Measurements from ENCODE around the gene RGS7.
"Not testable (repeated sequence)": the region's sequence is repeated elsewhere in the genome, so short reads cannot be mapped to it uniquely, and the experiment has no call there.

Gene RGS7

DNA sequence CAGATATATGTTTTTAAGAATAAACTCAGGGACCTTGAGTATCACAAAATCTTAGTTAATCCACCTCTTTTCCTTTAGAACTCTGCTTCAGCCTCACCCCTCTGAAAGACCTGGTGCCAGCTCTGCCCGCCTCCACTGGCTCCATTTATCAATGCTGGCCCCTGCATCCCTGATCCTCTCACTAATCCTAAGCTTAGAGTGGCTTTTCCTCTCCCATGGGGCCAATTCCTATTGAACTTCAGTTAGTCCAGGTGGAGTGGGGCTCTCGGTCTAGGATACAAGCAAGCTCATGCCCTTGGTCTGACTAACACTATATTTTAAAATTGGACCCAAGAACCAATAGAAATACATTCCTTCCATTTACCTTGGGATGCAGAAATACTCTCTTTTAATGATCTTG lies 87.0 kb downstream of the RGS7 start:
- DNase-seq: no peak

DNA sequence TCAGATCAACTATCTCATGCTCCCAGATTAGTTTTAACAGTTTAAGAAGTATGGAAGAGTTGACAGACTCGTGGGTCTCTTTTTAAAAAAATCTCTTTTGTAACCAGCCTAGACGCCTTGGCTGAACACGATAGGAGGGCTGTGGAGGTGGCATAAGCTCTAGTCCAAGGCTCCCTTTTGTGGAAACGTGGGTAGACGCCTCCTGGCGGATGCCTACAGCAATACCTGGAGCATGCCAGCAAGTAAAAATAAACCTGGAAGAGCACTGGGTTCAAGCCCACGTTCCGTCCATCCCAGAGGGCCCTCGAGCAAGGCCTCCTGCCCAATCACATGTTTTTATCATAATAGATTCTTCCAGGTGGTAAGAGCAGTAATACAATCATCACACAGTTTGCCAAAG lies 87.9 kb downstream of the RGS7 start:
- no peak for DNase-seq

DNA sequence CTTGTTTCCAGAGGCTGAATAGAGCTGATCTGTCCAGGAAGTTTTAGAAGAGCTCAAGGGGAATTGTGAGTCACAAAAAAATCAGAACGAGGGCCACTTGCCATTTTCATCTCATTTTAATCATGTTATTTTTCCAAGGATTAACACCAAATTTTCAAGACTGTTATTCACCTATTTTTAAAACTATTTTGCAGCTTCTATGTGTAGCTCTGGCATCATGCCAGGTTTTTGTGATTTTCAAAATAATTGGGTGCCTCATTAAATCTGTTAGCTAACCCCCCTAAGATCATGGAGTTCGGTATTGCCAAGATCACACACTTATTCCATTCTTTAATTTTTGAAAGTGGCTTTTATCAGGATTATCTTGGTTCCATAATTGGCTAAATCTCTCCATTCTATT lies 90.9 kb downstream of the RGS7 start:
- no peak for DNase-seq

DNA sequence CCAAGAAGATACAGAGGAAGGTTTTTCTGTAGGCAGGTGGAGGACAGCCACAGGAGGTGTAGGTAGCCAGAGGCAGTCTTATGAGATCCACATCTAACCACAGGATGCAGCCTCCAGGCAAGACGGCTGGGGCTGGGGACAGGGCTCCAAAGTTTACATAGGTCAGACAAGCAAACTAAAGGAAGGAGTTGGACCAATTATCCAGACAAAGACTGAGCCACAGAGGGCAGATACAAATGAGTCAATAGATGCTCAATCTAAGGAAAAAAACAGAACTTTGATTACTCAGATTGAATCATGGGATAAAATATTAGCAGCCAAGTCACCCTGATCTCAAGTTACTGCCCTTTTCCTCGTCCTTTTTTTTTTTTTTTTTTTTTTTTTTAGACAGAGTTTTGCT lies 91.6 kb downstream of the RGS7 start:
- DNase-seq: no peak

DNA sequence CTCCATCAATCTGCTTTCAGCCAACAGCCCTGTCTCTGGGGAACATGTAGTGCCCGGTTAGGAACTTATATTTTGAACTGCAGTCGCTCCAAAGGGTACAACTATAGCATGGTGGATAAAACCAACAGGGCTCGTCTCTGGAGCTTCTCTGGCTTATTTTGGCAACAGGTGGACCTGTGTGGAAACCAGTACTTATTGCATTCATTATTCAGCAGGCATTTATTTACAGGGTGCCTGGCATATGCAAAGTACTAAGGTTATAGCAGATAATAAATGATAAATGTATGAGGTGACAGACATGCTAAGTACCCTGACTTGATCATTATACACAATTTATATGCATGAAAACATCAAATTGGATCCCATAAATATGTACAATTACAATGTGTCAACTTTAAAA lies 93.7 kb downstream of the RGS7 start:
- no peak for DNase-seq

DNA sequence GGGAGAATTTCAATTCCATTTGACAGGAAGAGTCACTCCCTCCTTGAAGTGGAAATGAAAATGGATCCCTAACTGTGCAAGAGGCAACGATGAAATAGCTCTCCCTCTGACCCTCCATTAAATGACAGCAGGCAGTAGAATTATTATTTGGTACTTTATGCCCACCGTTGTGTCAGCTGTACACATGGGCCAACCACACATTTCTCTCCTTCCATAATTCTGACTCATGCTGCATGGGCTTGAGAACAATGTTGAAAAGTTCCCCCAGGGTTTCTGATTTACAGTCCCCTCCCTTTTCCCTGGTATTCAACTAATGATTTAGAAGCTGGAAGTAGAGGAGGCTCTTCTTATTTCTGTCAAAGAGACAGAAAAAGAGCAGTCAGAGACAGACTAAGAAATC lies 103.5 kb downstream of the RGS7 start:
- no peak for DNase-seq

DNA sequence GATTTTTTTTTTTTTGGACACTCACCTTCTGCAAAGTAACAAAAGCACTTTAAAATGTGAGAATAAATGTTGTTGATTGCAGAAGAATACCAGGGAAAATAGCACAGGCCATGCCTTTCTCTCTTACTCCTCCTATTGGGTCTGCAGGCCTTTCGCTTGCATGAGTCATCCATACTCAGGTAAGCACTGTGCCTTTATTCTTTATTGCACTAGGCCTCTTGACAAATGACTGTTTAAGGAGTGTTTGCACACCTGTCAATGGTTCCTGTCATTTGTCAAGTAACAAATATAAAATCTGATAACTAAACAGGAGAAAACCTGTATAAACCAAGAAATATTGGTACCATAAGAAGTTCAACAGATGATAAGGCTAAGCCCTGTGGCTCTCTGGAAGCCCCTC lies 106.5 kb downstream of the RGS7 start:
- DNase-seq: no peak

DNA sequence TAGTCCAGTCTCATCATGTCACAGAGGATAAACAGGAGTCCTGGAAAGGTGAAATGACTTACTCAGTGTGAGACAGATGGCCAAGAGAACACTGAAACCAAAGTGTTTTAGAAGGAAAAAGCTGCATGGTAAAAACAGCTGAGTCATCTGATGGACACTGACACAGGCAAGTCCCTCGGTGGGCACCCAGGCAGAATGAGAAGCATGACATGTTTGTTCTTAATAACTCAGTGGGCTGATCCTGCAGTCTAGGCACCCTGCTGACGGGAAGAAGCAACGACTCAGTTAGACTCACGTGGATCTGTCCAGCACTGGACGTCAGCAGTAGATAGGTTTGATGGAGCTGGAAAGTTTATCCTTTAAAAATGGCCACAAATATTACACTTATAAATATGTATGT lies 116.9 kb downstream of the RGS7 start:
- no peak for DNase-seq

DNA sequence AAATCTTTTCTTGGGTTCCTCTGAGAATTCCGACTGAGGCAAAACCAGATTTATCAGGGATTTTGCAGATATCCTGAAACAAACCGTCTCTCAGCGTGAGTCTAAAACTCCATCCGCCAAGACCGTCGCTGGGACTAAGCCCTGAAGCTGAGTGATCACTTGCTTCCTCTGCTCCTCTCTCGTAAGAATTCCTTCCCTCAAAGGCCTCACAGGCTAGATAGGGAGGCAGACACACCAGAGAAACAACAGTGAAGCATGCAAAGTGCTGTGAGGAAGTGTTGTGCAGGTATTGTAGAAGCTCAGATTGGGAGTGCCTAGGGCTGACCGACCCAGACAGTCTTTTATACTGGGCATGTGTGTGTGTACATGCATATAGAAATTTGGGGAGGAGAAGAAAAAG lies 119.1 kb downstream of the RGS7 start:
- no peak for DNase-seq

DNA sequence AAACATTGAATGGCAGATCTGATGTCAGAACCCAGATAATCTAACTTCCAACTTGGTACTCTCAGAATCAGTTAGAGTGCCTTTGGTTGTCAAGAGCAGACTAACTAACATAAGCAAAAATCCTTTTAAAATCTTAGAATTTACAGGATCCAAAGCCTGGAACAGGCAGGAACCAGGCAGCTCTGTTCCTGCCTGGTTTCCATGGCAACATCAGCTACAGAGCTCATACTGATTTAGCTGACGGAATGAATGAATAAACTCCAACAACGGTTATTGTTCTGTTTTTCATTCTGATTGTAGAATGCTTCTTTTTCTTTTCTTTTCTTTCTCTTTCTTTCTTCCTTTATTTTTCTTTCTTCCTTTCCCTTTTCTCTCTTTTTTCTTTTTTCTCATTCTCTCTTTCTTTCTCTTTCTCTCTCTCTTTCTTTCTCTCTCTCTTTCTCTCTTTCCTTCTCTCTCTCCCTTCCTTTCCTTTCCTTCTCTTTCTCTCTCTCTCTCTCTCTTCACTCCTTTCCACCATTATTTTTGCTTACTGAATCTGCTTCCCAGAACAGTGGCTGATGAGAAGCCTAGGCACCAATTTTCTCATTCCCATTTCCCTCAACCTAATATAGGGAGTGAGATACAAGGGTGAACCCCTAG lies 121.6 kb downstream of the RGS7 start:
- DNase-seq: no peak

DNA sequence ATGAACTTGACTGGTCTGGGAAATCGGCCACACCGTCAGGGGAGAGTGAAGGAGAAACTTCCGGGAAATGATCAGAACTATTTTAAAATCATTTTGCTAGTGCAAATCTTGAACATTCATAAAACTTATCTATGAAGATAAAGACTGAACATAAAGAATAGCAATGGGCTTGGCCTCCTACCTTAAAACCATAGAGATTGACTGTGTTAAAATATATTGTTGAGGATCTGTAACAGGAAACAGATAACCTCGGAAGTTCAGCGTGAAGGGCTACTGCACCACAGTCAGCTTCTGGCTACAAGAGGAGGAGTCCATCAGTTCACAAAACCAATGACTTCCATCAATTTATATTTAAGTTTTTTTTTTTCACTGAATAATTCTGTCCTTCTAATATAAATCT lies 127.3 kb downstream of the RGS7 start:
- no peak for DNase-seq

DNA sequence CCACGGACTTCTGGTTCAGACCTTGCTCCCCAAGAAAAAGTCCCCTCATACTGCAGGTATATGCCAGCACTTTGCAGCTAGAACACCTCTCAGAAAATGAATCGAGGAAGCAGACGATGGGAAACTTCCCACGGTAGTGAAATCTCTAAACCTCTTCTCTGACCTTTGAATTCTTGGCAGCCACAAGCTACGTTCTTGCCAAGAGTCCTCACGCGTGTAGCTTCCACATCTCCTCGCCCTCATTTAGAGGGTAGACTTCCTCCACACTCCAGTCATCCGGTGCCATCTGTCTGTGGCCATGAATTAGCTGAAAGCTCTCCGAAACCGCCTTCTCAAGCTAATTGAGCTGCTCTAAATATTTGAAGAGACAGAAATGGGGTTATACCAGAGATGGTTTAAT lies 127.8 kb downstream of the RGS7 start:
- no peak for DNase-seq

DNA sequence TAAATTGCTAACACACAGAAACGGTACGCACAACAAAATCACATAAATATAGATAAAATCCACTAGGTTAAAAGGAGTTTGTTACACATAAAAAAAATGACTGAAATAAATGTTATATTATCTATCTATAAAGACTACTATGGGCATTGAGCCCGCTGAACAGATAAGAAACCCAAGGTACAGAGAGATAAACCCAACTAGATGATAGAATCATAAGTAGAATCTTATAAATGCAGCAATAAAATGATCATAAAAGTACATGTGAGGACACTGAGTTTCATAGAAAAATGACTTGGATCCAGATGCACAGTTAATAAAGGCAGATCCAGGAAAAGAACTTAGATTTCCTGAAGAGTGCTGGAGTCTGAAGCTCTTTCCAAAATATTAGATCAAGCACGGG lies 128.7 kb downstream of the RGS7 start:
- DNase-seq: no peak

DNA sequence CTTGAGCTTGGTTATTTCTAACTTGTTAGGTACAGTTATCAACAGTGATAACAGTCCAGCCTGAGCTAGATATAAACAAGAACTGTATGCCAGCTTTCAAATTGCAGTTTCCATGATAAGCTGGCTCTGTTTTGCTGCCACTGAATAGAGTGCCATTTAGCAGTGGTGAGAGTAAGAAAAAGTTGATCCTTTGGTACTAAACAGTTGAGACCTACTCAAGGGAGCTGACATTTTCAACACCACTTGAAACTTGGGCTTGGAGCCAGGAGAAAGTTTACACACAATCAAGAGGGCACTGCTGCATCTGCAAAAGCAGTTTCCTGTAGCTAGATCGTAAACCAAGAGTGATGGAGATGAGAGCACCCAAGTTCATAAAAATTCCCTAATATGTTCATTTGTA lies 131.3 kb downstream of the RGS7 start:
- DNase-seq: no peak

DNA sequence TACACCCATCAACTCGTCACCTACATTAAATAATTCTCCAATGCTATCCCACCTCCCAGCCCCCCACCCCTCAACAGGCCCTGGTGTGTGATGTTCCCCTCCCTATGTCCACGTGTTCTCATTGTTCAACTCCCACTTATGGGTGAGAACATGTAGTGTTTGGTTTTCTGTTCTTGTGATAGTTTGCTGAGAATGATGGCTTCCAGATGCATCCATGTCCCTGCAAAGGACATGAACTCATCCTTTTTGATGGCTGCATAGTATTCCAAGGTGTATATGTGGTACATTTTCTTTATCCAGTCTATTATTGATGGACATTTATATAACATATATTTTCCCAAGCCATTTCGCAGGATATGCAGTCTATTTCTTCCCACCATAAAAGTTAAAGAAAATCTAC lies 132.8 kb downstream of the RGS7 start:
- DNase-seq: not testable (repeated sequence)

DNA sequence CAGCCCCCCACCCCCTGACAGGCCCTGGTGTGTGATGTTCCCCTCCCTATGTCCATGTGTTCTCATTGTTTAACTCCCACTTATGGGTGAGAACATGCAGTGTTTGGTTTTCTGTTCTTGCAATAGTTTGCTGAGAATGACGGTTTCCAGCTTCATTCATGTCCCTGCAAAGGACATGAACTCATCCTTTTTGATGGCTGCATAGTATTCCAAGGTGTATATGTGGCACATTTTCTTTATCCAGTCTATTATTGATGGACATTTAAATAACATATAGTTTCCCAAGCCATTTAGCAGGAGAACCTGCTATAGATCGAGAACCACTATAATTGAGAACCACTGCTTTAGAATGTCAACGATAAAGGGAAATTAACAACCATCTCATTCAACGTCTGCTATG lies 134.2 kb downstream of the RGS7 start:
- DNase-seq: not testable (repeated sequence)

DNA sequence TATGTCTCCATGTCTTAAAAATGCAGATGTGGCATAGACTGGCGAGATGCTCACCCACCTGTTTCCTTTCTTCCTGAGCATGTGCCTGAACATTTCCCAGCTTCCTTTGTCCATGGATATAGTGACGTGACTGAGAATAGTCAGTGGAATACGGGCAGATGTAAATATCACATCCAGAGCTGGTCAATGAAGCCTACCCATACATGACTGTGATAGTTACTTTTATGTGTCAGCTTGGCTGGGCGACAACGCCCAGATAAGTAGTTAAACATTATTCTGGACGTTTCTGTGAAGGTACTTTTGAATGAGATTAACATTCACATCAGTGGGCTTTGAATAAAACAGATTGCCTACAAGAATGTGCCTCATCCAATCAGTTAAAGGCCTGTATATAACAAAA lies 135.7 kb downstream of the RGS7 start:
- no peak for DNase-seq

DNA sequence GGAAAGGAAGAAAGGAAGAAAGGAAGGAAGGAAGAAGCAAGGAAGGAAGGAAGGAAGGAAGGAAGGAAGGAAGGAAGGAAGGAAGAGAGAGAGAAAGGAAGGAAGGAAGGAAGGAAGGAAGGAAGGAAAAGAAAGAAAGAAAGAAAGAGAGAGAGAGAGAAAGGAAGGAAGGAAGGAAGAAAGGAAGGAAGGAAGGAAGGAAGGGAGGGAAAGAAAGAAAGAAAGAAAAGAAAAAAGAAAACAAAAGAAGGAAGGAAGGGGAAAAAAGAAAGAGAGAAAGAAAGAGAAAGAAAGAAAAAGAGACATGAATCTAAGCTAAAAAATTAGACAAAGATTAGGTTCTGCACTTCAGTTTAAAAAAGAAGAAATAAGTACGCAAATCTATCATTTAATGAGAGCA lies 136.1 kb downstream of the RGS7 start:
- DNase-seq: not testable (repeated sequence)

DNA sequence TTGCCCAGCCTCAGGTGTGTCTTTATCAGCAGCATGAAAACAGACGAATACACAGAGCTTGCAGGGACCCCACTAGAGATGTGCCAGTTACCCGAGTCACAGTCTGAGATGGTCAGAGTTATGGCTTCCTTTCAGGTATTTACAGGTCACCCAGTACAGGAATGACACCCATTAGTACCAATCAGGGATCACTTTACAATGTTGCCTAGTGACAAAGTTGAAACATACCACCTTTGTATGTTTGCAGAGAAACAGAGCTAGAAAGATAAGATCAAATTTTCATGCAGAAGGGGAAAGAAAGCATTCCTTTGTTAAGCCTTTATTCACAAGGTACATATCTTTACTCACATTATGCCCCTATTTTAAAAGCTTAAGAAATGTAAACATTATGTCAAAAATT lies 137.6 kb downstream of the RGS7 start:
- no peak for DNase-seq

DNA sequence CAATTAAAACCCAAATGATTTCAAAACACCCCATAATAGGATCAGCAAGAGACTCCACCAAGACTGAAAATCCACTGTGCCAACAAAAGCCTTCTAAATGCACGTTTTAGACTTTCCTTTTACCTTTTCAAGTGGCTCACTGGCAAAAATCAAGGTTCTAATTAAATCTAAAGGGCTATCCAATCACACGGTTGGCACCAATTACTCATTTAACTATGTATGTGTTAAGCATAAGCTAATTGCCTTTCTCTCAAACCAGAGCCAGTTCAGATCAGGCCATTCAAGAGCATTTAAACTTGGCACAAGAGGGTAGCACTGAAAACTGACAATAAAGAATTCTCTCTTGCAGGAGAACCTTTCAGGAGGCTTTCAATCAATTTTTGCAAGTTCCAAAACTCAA lies 139.5 kb downstream of the RGS7 start:
- no peak for DNase-seq

DNA sequence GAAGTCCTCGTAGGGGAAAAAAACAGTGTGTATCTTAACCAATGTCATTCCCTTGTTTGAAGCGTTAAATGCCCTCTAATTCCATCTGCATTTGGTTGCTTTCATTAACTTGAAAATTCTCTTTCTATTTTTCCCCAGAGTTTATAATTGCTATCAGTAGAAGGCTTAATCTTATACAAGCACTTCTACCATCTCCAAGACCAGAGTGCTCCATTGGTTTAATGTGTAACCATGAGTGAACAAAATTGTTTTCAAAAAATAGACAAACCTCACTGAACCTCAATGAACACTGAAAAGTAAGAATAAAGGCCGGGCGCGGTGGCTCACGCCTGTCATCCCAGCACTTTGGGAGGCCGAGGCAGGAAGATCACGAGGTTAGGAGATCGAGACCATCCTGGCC lies 141.3 kb downstream of the RGS7 start:
- DNase-seq: no peak

DNA sequence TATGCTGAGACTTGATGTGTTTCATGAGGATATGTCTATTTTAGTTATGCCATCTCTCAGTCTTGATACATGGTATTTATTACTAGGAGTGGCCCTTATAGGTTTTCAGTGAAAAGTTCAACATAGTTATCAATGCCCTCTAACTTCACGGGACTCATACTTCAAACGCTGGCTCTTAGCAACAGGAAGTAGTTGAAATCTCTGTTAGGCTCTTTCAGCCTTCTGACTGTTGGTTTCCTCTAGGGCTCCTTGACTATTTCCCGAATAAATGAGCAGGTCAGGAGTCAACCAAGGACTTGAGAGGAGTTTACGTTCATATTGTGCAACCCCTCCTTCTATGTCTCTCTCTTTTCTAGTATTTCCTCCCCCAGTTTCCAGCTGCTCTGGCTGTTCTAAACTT lies 141.8 kb downstream of the RGS7 start:
- DNase-seq: no peak

DNA sequence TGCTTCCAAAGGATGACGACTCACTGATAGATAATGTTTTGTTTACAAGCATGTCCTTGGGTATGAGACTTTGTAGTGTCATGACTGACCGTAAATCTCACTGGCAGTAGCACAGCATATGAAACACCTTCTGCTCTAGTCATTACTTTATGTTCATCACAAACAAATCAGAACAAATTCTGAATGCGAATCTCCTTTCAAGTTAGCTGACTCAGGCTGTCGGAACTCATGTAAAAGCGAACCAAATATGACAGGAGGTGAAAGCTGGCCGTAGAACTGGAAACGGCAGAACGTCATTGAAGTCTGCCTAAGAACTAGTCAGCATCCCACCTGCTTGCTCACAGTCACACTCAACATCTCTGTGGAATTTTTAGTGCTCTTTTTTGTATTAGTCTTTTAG lies 143.9 kb downstream of the RGS7 start:
- no peak for DNase-seq

DNA sequence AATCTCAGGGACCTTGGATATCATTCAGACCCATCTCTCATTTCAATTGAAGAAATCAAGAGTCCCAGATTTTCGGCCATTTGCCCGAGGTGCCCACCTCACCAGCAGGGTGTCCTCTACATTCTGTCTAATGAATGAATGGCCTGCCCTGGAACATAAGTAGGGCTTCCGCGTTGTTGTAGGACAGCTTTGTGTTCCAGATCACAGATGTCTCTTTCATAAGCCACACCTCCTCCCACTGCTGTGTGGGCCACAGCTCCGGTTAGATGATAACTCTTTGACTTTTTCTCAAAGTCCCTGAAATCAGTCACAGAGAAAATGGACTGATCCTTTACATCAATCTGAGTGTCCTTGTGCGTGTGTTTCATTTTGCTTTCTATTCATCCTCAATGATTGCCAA lies 144.4 kb downstream of the RGS7 start:
- no peak for DNase-seq

DNA sequence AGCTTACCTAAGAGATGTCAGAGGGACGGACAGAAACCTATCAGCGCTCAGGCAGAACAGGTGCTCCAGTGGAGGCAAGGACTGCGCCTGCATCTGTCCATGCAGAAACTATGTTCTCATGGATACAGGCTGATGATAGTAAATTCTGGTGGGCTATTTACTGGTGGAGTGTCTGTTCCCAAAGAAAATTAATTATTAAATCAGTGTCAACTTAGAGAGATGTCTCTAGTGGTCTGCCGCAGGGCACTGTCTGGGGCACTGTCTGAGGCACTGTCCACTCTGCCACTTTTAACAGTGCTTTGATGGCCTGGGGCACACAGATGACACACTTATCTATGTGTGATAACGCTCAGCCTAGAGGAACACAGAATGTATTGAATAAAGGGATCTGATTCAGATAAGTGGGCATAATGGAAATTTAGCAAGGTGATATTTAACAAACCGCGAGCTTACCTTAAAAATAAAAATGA lies 148.1 kb downstream of the RGS7 start:
- DNase-seq: no peak

DNA sequence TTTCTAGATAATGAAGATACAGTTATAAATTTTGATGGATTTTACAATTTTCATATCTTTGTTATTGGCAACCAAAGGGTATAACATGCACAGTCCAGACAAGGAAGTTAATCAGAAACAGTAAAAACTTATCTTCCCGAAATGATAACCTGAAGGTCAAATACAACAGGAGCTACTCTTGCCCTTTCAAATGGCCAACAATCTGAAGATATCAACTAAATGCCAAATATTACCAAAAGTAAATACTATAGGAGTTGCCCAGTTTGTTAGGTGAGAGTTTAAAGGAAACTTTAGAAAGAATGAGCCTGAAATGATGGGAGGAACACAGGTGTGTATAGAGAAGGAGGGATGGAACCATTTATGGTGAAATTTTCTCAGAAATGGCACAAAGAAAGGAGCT lies 153.2 kb downstream of the RGS7 start:
- DNase-seq: no peak
